AG10803 (cell line): Measurements from ENCODE around the gene SMPD3.

ENCODE experiments used
- DNase-seq: peaks from one replicate; pipeline ENCODE4 v3.0.0; 2010; ENCODE audit warnings: low read depth
- H3K4me3 ChIP-seq: 2 replicates; pipeline ENCODE4 v1.5.1; 2011; ENCODE audit warnings: mild to moderate bottlenecking, low read length, control low read depth
- TF ChIP-seq, protein P1 (sequence below): conservative IDR thresholded peaks from 2 replicates; pipeline ENCODE4 v1.5.1; 2011; ENCODE audit warnings: mild to moderate bottlenecking, low read length, control low read depth, inconsistent platforms

The SMPD3 gene

DNA sequence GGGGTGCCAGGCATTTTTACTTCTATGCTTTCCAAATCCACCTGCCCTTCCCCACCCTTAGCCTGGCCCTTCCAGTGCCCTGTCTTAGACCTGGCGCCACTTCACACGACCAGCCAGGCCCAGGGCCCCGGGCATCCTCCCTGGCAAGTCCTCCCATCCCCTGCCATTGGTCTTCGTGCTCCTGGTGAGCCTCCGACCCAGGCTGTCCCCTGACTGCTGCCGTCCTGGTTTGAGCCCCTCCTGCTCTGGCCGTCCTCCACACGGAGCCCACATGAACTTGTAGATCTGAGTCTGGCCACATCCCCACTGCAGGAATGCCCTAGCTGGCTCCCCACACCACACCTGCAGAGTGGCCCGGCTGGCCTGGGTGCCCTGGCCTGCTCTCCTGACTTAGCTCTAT is 93.5 kb downstream of the SMPD3 start:
- TF ChIP-seq, protein P1, sequence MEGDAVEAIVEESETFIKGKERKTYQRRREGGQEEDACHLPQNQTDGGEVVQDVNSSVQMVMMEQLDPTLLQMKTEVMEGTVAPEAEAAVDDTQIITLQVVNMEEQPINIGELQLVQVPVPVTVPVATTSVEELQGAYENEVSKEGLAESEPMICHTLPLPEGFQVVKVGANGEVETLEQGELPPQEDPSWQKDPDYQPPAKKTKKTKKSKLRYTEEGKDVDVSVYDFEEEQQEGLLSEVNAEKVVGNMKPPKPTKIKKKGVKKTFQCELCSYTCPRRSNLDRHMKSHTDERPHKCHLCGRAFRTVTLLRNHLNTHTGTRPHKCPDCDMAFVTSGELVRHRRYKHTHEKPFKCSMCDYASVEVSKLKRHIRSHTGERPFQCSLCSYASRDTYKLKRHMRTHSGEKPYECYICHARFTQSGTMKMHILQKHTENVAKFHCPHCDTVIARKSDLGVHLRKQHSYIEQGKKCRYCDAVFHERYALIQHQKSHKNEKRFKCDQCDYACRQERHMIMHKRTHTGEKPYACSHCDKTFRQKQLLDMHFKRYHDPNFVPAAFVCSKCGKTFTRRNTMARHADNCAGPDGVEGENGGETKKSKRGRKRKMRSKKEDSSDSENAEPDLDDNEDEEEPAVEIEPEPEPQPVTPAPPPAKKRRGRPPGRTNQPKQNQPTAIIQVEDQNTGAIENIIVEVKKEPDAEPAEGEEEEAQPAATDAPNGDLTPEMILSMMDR: no peak
- no peak overlapping the region for H3K4me3 ChIP-seq
- no peak for DNase-seq

DNA sequence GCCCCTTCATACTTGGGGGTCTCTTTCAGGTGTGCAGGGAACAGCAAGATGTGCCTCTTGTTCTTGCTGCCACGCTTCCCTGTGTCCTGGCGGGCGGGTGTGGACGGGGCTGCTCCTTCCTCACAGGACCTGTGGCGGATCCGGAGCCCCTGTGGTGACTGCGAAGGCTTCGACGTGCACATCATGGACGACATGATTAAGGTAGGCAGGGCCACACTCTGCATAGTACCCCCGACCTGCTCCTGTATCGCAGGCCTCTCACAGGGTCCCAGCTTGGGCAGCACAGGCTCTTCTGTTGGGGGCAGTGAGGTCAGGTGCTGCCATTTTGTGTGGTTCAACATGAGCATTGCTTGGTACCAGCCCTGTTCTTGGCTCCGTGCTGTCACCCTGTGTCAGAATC is 94.9 kb downstream of the SMPD3 start:
- H3K4me3 ChIP-seq: no peak overlapping the region
- no peak for DNase-seq
- TF ChIP-seq, protein P1: no peak

DNA sequence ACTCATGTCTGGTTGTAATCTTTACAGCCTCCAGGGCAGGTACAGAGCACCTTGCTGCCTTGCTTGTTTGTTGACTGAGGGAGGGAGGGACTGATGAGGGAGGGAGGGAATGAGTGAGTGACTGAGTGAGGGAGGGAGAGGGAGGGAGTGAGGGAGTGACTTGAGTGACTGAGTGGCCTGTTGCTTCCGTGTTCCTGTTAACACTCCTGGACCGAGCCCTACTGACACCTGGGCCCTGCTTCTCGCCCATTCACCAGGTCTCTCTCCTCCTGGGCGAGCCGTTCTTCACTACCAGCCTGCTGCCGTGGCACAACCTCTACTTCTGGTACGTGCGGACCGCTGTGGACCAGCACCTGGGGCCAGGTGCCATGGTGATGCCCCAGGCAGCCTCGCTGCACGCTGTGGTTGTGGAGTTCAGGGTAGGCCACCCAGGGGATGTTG is 96.3 kb downstream of the SMPD3 start:
- DNase-seq: no peak
- TF ChIP-seq, protein P1: no peak
- no peak overlapping the region for H3K4me3 ChIP-seq

DNA sequence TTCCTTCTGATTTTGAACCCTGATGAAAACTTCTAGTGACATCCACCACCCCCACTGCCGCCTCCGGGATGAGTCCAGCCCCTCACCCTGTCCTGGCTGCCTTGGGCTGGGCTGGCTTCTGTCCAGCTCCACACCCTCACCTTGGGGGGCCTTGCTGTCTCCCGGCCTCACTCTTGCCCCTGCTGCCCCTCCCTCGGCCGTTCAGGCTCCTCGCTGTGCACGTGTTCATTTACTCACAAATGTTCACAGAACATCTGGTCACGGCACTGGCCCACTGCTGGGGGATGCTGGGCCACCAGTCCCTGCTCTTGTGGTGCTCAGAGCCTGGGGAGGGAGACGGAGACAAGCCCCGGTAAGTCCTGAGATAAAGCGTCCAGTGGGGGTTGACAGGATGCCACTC is 96.8 kb downstream of the SMPD3 start:
- TF ChIP-seq, protein P1: no peak
- H3K4me3 ChIP-seq: no peak overlapping the region
- no peak for DNase-seq

DNA sequence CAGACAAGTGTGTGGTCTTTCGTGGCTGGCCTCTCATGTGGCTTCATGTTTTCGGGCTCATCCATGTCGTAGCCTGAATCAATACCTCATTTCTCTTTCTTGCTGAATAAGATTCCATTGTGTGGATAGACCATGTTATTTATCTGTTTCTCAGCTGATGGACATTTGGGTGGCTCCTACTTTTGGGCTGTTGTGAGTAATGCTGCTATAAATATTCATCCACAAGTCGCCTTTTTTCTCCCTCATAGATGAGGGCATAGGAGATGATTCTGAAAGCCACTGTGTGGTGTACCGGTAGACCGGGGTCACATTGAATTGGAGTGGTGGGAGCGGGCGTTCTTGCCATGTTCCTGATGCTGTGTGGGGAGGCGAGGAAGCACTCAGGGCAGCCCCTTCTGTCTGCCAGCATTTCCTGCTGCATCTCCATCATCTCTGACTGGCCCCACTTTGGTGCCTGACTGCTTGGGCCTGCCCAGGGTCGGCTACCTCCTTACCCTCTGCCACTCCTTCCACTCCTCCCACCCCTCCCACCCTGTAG is 97.4 kb downstream of the SMPD3 start:
- H3K4me3 ChIP-seq: no peak overlapping the region
- no peak for DNase-seq
- TF ChIP-seq, protein P1: no peak

DNA sequence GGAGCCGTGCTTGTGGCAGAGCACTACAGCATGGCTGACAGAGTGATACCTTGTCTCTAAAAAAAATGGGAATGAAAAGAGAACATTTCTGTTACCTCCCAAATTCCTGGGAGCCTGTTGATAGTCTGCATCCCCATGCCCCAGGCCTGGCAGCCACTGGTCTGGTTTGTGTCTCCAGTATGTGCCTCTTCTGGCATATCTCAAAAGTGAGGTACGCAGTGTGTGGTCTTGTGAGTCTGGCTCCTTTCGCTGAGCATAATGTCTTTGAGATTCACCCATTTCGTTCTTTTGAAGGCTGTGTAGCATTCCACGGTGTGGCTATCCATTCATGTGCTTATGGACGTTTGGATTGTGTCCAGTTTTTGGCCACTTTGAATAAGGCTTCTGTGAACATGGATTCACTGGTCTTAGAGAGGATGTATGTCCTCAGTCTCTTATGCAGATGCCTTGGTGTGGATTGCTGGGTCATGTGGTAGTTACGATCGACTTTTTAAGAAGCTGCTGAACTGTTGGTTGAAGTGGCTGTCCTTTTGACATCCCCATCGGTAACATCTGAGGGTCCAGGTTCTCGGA is 98.4 kb downstream of the SMPD3 start:
- DNase-seq: no peak
- no peak overlapping the region for H3K4me3 ChIP-seq
- TF ChIP-seq, protein P1: no peak

DNA sequence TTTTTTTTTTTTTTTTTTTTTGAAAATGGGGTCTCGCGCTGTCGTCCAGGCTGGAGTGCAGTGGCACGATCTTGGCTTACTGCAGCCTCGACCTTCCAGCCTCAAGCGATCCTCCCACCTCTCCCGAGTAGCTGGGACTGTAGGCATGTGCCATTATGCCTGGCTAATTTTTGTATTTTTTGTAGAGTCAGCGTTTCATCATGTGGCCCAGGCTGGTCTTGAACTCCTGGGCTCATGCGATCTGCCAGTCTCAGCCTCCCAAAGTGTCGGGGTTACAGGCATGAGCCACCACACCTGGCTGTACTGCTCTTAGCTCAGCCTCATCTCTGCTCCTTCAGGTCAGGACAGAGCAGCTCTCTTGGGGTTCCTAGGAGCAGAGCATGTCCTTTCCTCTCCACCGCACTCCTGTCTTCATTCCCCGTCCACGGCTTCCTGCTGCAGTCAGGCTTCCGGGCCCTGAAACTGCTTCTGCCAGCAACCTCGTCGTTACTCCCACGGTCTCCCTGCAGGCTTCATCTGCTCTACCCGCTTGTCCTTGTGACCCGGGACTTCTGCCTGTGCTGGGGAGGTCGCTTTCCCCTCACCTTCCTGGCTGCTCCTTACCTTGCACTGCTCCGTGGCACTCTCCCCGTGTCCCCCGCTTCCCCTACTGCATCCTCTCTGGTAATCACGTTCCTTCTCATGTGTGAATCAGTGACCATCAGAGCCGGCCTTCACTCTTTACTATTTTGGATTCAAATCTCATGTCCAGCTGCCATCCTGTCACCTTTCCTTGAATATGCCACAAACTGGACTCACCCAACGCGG is 99.5 kb downstream of the SMPD3 start:
- TF ChIP-seq, protein P1: no peak
- H3K4me3 ChIP-seq: no peak overlapping the region
- no peak for DNase-seq
